Gastroesophageal sphincter (tissue), 3 donors: ENCODE results near the gene RAPGEF2.

ENCODE experiments used
- POLR2A ChIP-seq, 2 donors: fragments of 450-650 bp; IDR thresholded peaks; one replicate each; pipeline ENCODE4 v1.6.1; 2017; ENCODE audit warnings: antibody characterized with exemption in 2 of 2, mild to moderate bottlenecking in 2 of 2, moderate library complexity in 1 of 2
- POLR2AphosphoS5 ChIP-seq: sonication (generic); formaldehyde crosslinking; IDR thresholded peaks from one replicate; pipeline ENCODE4 v1.6.1; 2017; ENCODE audit warnings: antibody characterized with exemption
- TF ChIP-seq, protein P1 (sequence below), 4 experiments: fragments of 200-600 bp in 2 of 4; fragments of 450-650 bp in 2 of 4; sonication (generic) in 1 of 4; IDR thresholded peaks; one replicate each; pipeline ENCODE4 v1.5.1; 2017 to 2019; ENCODE audit warnings: antibody characterized with exemption in 4 of 4, mild to moderate bottlenecking in 2 of 4, moderate library complexity in 2 of 4

DNA sequence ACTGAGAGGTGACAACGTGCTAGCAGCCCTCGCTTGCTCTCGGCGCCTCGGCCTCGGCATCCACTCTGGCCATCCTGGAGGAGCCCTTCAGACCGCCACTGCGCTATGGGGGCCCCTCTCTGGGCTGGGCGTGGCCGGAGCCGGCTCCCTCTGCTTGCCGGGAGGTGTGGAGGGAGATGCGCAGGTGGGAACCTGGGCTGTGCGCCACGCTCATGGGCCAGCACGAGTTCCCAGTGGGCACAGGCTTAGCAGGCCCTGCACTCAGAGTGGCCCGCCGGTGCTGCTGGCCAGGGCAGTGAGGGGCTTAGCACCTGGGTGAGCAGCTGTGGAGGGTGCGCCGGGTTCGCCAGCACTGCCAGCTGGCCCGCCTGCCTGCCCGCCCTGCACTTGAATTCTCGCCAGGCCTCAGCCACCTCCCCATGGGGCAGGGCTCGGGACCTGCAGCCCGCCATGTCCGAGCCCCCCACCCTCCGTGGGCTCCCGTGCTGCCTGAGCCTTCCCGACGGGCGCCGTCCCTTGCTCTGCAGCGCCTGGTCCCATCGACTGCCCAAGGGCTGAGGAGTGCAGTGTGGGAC, 148.0 kb downstream of the RAPGEF2 start:
- TF ChIP-seq, protein P1, sequence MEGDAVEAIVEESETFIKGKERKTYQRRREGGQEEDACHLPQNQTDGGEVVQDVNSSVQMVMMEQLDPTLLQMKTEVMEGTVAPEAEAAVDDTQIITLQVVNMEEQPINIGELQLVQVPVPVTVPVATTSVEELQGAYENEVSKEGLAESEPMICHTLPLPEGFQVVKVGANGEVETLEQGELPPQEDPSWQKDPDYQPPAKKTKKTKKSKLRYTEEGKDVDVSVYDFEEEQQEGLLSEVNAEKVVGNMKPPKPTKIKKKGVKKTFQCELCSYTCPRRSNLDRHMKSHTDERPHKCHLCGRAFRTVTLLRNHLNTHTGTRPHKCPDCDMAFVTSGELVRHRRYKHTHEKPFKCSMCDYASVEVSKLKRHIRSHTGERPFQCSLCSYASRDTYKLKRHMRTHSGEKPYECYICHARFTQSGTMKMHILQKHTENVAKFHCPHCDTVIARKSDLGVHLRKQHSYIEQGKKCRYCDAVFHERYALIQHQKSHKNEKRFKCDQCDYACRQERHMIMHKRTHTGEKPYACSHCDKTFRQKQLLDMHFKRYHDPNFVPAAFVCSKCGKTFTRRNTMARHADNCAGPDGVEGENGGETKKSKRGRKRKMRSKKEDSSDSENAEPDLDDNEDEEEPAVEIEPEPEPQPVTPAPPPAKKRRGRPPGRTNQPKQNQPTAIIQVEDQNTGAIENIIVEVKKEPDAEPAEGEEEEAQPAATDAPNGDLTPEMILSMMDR (IDR thresholded peaks at IDR 0.05), result no peak
- no peak for TF ChIP-seq POLR2AphosphoS5
- TF ChIP-seq POLR2A (IDR thresholded peaks at IDR 0.05), result no peak
